Stimulated activated naive CD8-positive, alpha-beta T cell treated with anti-CD3 and anti-CD28 coated beads, Interleukin-15, Interleukin-2, amounts not matched to agents 100 U/mL and 50 U/mL, for 24 hours (primary cell): ENCODE measurements around the gene DEUP1.
A peak's percentile ranks its signal among the peaks of the same experiment; 100 is the strongest.
"Not testable (repeated sequence)": the region's sequence is repeated elsewhere in the genome, so short reads cannot be mapped to it uniquely, and the experiment has no call there.

Source experiments
- ATAC-seq: fragments of 150-1000 bp; cut with Tn5 transposase; one replicate; pipeline ENCODE4 v1.10.0; 2021
- DNase-seq: peaks from one replicate; pipeline ENCODE4 v3.0.0; 2021

Gene DEUP1

GRCh38 chr11:93361435-93361834, 30.9 kb downstream of the DEUP1 start:
- DNase-seq (no peak), ATAC-seq (no peak)

DNA sequence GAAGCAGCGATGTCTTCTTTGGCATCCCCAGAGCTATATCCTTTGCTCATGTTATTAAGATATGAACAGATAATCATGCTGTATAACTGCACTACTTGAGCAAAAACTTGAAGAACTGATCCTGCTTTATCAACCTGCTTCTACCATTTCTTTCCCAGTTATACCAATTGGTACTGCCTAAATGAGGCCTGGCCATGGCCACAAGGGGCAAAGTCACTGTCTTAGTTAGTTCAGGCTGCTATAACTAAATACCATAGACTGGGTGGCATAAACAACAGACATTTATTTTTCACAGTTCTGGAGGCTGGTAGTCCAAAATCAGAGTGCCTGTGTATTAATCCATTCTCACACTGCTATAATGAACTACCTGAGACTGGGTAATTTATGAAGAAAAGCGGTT, 37.5 kb downstream of the DEUP1 start:
- ATAC-seq (no peak), DNase-seq (no peak)

DNA sequence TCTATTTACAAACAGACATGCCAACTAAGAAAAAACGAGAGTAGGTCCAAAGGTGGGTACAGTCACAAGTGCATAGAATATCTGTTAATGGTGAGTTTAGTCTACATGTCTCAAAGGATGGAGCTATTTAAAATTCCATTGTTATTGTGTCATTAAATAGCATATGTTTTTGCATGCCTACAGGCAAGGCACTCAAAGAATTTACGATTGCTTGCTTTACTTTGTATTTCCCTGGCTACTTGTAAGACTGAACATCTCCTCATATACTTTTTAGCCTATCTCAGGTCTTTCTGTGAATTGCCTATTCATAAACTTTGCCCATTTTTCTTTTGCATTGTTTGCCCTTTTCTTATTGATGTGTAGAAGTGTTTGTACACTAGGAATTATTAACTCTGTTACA, 39.7 kb downstream of the DEUP1 start:
- DNase-seq: no peak
- no peak for ATAC-seq

DNA sequence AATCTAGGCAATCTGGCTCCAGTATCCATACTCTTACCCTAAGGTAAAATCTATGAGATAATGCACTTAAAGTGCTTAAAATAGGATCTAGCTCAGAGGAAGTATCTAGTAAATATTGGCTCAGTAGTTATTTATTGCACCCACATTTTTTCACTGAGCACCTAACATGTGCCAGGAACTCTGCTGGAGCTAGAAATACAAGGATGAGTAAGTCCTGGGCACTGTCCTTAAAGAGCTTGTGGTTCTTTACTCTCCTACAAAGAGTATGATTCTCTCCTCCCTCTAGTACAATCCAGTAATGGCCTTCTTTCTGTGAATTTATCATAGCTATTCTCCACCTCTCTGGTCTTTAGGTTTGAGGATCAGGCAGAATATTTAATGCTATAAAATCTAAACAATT, 59.2 kb downstream of the DEUP1 start:
- ATAC-seq (no peak), DNase-seq (no peak)

DNA sequence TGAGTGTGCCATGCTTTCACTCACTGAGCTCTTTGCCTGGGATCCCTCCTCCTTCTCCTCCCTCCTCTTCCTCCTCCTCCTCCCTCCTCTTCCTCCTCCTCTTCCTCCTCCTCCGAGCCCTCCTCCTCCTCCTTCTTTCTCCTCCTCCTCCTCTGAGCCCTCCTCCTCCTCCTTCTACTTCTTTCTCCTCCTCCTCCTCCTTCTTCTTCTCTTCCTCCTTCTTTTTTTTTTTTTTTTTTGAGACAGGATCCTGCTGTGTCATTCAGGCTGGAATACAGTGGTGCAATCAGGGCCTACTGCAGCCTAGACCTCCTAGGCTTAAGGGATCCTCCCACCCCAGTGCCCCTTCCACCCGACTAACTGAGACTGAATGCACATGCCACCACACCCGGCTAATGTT, 62.3 kb downstream of the DEUP1 start:
- DNase-seq (no peak), ATAC-seq (no peak)

- ATAC-seq (no peak), DNase-seq (no peak)
These were observed 62.8 kb downstream of the DEUP1 start for GRCh38 chr11:93393386-93393785.

GRCh38 chr11:93394488-93394887, 63.9 kb downstream of the DEUP1 start:
- no peak for ATAC-seq
- DNase-seq: no peak

- ATAC-seq (no peak), DNase-seq (no peak)
These were observed 65.8 kb downstream of the DEUP1 start for GRCh38 chr11:93396316-93396715.

DNA sequence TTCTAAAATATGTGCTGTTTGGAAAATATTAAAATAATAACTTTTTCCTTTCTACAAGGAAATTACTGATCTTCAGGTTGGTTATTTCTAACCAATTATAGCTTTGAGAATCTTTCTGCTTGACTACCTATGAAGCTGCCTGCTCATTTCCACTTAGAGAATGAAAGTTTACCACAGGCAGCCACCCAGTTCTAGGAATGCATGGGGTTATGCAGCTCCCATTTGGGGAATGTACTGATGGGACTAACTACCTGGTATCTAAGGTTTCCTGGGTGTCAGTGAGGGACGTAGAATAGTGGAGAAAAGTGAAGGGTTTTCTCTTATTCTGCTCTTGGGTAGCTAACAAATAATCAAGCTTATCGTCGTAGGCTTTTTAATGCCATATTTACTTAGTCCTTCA, 73.4 kb downstream of the DEUP1 start:
- ATAC-seq (no peak), DNase-seq (no peak)

DNA sequence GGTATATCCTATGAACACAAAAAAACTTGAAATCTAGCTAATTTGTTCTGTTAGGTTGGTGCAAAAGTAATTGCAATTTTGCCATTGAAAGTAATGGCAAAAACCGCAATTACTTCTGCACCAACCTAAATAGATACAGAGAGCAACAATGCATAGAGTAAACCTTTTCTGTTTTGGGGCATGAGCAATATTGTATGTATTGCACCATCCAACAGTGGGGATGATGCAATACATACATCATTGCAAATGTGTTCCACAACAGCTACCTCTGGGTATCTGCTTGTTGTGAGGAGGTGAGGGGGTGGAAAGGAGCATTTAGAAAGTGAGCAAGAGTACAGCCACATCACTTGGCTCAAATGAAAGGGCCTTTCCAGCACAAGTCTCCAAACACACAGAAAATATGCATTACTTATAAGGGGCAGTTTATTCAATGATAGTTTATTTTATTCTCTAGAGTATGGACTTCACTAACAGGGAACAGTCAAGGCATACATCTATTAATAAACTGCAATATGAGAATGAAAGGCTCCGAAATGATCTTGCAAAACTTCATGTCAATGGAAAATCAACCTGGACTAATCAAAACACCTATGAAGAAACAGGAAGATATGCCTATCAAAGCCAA, 77.3 kb downstream of the DEUP1 start:
- no peak for ATAC-seq

GRCh38 chr11:93410441-93410840, 79.9 kb downstream of the DEUP1 start:
- ATAC-seq: no peak
- no peak for DNase-seq

More for the DNA sequence above, 77.3 kb downstream of the DEUP1 start:
- DNase-seq: no peak

- DNase-seq (no peak), ATAC-seq (no peak)
These were observed 81.2 kb downstream of the DEUP1 start for GRCh38 chr11:93411705-93412104.

DNA sequence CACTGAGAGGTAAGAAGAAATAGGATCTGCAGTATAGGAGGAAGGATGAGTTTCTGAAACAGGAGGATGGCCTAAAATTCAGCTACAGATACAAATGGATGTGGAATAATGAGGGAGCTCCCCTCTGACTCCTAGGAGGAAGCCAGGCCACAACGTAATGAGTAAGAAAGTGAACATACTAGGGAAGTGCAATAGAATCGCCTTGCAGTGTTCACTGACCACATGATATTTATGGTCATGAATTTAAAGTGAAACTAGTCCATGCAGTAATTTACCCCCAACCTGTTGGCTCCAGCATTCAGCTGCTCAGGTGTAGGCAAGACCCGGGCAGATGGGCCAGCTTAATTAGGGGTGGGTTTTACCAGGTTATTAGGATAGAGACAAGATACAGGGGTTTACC, 101.7 kb downstream of the DEUP1 start:
- ATAC-seq (no peak), DNase-seq (no peak)

DNA sequence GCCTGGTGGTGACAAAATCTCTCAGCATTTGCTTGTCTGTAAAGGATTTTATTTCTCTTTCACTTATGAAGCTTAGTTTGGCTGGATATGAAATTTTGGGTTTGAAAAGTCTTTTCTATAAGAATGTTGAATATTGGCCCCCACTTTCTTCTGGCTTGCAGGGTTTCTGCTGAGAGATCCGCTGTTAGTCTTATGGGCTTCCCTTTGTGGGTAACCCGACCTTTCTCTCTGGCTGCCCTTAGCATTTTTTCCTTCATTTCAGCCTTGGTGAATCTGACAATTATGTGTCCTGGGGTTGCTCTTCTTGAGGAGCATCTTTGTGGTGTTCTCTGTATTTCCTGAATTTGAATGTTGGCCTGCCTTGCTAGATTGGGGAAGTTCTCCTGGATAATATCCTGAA, 112.7 kb downstream of the DEUP1 start:
- not testable (repeated sequence) for DNase-seq, ATAC-seq

DNA sequence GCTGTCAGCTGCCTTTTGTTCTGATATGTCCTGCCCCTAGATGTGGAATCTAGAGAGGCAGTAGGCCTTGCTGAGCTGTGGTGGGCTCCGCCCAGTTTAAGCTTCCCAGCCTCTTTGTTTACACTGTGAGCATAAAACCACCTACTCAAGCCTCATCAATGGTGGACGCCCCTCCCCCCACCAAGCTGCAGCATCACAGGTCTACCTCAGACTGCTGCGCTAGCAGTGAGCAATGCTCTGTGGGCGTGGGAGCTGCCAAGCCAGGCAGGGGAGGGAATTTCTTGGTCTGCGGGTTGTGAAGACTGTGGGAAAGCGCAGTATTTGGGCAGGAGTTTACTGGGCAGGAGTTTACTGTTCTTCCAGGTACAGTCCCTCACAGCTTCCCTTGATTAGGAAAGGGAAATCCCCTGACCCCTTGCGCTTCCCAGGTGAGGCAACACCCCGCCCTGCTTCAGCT, 114.1 kb downstream of the DEUP1 start:
- ATAC-seq (no peak), DNase-seq (peak; percentile 11)

- DNase-seq: no peak
- ATAC-seq: no peak
These were observed 127.7 kb downstream of the DEUP1 start for GRCh38 chr11:93458286-93458685.

DNA sequence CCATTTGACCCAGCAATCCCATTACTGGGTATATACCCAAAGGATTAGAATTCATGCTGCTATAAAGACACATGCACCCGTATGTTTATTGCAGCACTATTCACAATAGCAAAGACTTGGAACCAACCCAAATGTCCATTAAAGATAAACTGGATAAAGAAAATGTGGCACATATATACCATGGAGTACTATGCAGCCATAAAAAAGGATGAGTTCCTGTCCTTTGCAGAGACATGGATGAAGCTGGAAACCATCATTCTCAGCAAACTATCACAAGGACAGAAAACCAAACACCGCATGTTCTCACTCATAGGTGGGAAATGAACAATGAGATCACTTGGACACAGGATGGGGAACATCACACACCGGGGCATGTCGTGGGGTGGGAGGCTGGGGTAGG, 133.1 kb downstream of the DEUP1 start:
- DNase-seq, ATAC-seq: not testable (repeated sequence)

- no peak for ATAC-seq
- DNase-seq: no peak
These were observed 134.5 kb downstream of the DEUP1 start for GRCh38 chr11:93464927-93465540.

- ATAC-seq (no peak), DNase-seq (no peak)
These were observed 136.5 kb downstream of the DEUP1 start for GRCh38 chr11:93467054-93467453.

GRCh38 chr11:93468290-93468689, 137.7 kb downstream of the DEUP1 start:
- no peak for ATAC-seq
- DNase-seq: no peak

- DNase-seq: no peak
- no peak for ATAC-seq
These were observed 143.6 kb downstream of the DEUP1 start for GRCh38 chr11:93474123-93474522.

DNA sequence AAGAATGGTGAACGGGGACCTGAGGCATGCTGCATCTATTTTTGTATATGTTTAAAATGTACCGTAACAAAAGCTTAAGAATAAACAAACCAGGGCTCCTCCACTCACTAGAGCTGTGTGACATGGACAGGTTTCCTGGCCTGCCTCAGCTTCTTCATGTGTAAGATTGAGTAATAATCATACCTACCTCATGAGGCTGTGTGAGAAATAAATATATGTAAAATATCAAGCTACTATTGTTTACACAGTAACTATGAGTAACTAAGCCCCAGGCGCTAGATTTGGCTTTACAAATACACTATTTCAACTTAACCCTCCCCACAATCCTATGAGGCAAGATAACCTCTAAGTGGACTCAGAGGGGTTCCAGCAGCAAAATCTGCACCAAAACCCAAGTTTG, 146.3 kb downstream of the DEUP1 start:
- no peak for ATAC-seq
- no peak for DNase-seq

DNA sequence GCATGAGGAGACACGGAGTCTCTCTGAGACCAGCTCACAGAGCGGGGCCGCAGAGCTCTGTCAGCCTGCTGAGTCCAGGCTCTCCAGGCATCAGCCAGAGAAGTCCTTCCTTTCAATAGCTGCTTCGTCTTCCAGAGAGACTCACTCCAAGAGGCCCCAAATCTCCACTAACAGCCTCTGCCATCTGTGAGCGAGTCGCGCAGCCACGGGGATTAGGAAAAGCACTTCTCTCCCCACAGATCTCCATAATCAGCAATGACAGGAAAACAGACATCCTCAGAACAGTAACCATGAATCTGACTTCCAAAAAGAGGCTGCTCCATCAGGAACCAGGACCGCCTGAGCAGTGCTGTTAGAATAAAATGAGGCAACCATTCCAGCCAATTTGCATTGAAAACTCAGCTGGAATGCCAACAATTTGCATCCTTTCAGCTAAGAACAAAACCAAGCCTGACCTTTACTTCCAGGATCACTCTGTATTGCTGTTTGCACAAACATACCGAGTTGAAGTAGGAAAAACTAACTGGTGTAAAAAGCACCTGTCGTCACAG, 147.2 kb downstream of the DEUP1 start:
- DNase-seq (no peak), ATAC-seq (no peak)

DNA sequence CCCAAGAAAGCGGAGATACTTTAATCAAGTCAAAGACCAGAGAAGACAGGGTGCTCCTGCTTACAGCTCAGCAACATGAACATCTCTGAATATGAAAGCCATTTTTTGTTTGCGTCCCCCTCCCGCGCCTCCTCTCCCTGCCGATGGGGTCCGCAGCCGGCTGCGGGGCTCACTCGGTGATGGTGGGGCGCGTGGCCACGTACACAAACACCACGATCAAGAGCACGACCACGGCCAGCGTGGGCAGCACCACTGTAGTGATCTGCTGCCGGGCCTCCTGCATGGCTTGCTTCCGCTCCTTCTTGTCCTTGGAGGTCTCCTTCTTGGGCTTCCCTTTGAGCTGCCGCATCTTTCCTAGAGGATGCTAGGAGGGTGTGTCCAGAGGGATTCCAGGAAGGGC, 148.3 kb downstream of the DEUP1 start:
- ATAC-seq (no peak), DNase-seq (no peak)
